ENCODE measurements around the gene ZFAND6.

Gene ZFAND6

DNA sequence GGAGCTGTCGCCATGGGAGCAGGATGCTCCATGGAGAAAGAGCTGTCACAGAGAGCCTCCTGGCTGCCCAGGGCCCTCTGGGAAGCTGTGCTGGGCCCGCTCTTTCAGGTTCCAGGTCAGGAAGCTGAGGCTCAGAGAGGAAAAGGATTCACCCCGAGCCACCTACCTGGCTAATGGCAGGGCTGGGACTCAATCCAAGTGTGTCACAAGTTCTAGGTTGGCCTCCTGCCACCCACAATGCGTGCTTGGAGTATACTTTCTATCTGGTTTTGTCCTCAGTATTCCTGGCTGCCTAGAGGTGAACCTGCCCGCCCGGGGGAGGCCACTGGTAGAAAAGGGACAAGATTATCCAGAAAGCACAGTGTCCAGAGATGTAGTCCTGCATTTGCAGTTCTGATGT is 117.0 kb downstream of the ZFAND6 start:
- H3K27ac Mint-ChIP-seq = no peak overlapping the region
- H3K4me1 Mint-ChIP-seq = peaks cover 5% of the 10 kb centered on the region
- no peaks in the 10 kb centered on the region for H3K27me3 Mint-ChIP-seq
- no peaks in the 10 kb centered on the region for H3K9me3 Mint-ChIP-seq
- no peak overlapping the region for H3K4me3 Mint-ChIP-seq
- no peak for DNase-seq
- no peak for ATAC-seq

DNA sequence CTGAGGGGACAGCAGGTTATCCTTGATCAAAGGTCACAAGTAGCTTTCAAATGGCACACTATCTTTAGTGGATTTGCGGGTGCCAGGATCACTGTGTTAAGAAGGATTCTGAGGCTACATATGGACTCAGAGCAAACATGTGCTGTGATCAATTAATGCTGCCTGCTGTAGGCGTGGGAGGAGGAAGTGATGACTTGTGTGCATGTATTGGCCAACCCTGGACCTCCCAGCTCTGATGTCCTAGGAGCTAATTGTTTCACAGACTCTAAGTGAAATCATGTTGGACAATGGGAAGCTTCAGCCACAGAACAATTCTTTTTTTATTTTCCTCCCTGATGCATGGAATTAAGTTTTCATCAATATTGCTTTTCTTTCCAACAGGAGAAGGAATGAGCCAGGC is 117.7 kb downstream of the ZFAND6 start:
- peaks cover 5% of the 10 kb centered on the region for H3K4me1 Mint-ChIP-seq
- no peak for ATAC-seq
- DNase-seq = no peak
- H3K27ac Mint-ChIP-seq = no peak overlapping the region
- H3K4me3 Mint-ChIP-seq = no peak overlapping the region
- no peaks in the 10 kb centered on the region for H3K27me3 Mint-ChIP-seq
- no peaks in the 10 kb centered on the region for H3K9me3 Mint-ChIP-seq

- H3K27ac Mint-ChIP-seq = no peak overlapping the region
- no peak for ATAC-seq
- no peaks in the 10 kb centered on the region for H3K9me3 Mint-ChIP-seq
- H3K4me1 Mint-ChIP-seq = no peaks in the 10 kb centered on the region
- H3K27me3 Mint-ChIP-seq = no peaks in the 10 kb centered on the region
- H3K4me3 Mint-ChIP-seq = no peak overlapping the region
- DNase-seq = no peak
Measured at GRCh38 chr15:80179025-80179759, 119.7 kb downstream of the ZFAND6 start.

DNA sequence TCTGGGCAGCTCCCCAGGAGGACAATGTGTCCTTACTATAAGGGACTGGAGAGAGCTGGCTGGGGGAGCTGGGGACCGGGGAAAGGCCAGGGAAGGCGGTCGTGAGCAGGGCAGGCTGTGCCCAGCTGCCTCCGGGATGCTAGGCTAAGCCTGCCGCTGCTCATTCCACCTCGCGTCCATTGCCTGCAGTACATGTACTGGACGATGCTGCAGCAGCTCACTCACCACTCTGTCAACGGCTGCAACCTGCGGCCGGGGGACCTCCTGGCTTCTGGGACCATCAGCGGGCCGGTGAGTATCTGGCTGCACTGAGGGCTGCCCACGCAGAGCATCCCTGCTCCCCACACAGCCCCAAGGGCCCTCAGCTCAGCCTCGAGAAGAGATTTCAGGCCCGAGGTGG is 120.5 kb downstream of the ZFAND6 start:
- Mint-ChIP-seq H3K4me3 (no peak overlapping the region), H3K27ac (no peak overlapping the region), H3K4me1 (no peaks in the 10 kb centered on the region), H3K9me3 (no peaks in the 10 kb centered on the region), H3K27me3 (no peaks in the 10 kb centered on the region)
- no peak for DNase-seq
- ATAC-seq = no peak

- H3K27me3 Mint-ChIP-seq = no peaks in the 10 kb centered on the region
- ATAC-seq (no peak), DNase-seq (no peak)
- no peaks in the 10 kb centered on the region for H3K9me3 Mint-ChIP-seq
- H3K4me3 Mint-ChIP-seq = no peak overlapping the region
- H3K27ac Mint-ChIP-seq = no peak overlapping the region
- H3K4me1 Mint-ChIP-seq = no peaks in the 10 kb centered on the region
Measured at GRCh38 chr15:80180468-80180867, 121.0 kb downstream of the ZFAND6 start.

DNA sequence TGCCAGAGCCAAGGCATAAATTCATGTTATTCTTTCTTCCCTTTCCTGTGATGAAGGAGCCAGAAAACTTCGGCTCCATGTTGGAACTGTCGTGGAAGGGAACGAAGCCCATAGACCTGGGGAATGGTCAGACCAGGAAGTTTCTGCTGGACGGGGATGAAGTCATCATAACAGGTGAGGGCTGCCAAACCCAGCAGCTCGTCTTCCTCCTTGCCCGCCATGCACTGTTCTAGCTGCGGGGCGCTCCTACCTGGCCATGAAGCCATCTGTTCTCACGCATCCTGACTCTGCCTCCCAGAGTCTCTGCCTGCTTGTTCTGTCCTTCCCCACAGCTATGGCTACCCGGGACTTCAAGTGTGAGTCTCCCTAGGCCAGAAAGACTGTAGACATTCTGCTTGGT is 121.5 kb downstream of the ZFAND6 start:
- Mint-ChIP-seq H3K4me1 (no peaks in the 10 kb centered on the region), H3K4me3 (no peak overlapping the region), H3K27me3 (no peaks in the 10 kb centered on the region), H3K27ac (no peak overlapping the region), H3K9me3 (no peaks in the 10 kb centered on the region)
- no peak for DNase-seq
- ATAC-seq = no peak

GRCh38 chr15:80182611-80183261 is 123.3 kb downstream of the ZFAND6 start:
- no peak overlapping the region for H3K27ac Mint-ChIP-seq
- H3K9me3 Mint-ChIP-seq = no peaks in the 10 kb centered on the region
- H3K4me3 Mint-ChIP-seq = no peak overlapping the region
- no peak for ATAC-seq
- DNase-seq = no peak
- H3K27me3 Mint-ChIP-seq = no peaks in the 10 kb centered on the region
- no peaks in the 10 kb centered on the region for H3K4me1 Mint-ChIP-seq

DNA sequence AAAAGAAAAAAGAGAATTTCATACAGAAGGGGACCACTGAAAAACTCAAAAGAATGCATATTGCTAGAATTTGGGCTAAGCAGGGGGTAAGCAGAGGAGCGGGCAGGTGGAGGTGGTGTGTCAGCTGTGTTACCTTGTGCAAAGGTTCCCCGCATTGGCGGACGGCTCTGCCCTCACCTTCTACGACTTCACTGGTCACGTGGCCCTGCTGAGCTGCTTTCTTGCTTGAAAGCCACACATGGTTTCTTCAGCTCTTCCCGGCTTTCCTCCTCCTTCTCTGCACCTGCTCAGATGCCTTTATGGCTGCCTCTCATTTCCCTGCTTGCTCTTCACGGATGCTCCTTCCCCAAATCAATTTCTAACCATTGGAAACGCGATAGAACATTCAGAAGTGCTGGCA is 123.8 kb downstream of the ZFAND6 start:
- ATAC-seq = no peak

GRCh38 chr15:80183886-80184285 is 124.4 kb downstream of the ZFAND6 start:
- Mint-ChIP-seq H3K27ac (no peak overlapping the region), H3K27me3 (no peaks in the 10 kb centered on the region), H3K4me1 (no peaks in the 10 kb centered on the region), H3K4me3 (no peak overlapping the region), H3K9me3 (no peaks in the 10 kb centered on the region)
- ATAC-seq (no peak), DNase-seq (no peak)

More for the DNA sequence above, 123.8 kb downstream of the ZFAND6 start:
- H3K27ac Mint-ChIP-seq = no peak overlapping the region
- no peaks in the 10 kb centered on the region for H3K27me3 Mint-ChIP-seq
- H3K4me1 Mint-ChIP-seq = no peaks in the 10 kb centered on the region
- H3K4me3 Mint-ChIP-seq = no peak overlapping the region
- no peak for DNase-seq
- H3K9me3 Mint-ChIP-seq = no peaks in the 10 kb centered on the region

DNA sequence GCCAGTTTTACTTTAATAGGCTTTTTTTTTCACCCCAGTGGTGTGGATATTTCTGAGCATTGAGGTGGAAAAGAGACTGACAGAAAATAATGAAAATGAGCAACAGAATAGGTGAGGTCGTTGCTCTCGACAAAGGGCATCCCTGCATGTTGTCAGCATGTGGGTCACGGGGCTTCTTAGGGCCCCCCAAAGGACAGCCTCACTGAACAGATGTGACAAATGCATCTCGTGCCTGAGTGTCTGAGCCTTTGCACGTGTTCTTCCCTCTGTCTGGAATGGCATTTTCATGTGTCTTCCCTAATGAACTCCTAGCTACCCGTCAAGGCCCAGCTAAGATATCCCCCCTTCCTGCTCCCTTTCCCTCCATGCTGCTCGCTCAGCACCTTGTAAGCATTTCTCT is 125.1 kb downstream of the ZFAND6 start:
- Mint-ChIP-seq H3K9me3 (no peaks in the 10 kb centered on the region), H3K4me3 (no peak overlapping the region), H3K27ac (no peak overlapping the region), H3K27me3 (no peaks in the 10 kb centered on the region), H3K4me1 (no peaks in the 10 kb centered on the region)
- ATAC-seq (no peak), DNase-seq (no peak)

GRCh38 chr15:80185152-80185551 is 125.7 kb downstream of the ZFAND6 start:
- Mint-ChIP-seq H3K4me3 (no peak overlapping the region), H3K27ac (no peak overlapping the region), H3K4me1 (no peaks in the 10 kb centered on the region)

GRCh38 chr15:80186066-80186465 is 126.6 kb downstream of the ZFAND6 start:
- DNase-seq (no peak), ATAC-seq (no peak)
- Mint-ChIP-seq H3K4me3 (no peak overlapping the region), H3K27me3 (no peaks in the 10 kb centered on the region), H3K4me1 (no peaks in the 10 kb centered on the region), H3K27ac (no peak overlapping the region), H3K9me3 (no peaks in the 10 kb centered on the region)

More at GRCh38 chr15:80185152-80185551, 125.7 kb downstream of the ZFAND6 start:
- no peak for ATAC-seq
- H3K27me3 Mint-ChIP-seq = no peaks in the 10 kb centered on the region
- no peak for DNase-seq
- no peaks in the 10 kb centered on the region for H3K9me3 Mint-ChIP-seq

DNA sequence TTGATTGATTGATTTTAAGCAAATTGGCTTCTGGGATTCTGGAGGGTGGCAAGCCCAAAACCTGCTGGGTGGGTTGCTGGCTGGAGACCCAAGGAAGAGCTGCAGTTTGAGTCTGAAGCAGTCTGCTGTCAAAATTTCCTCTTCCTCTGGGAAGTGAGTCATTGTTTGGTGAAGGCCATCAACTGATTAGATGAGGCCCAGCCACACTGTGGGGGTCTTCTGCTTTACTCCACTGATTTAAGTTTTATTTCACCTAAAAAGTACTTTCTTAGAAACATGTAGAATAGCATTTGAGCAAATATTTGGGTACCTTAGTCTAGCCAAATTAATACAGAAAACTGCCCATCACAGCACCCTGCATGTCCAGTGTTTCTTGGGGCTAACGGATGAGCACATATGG is 127.1 kb downstream of the ZFAND6 start:
- no peak overlapping the region for H3K27ac Mint-ChIP-seq
- H3K9me3 Mint-ChIP-seq = no peaks in the 10 kb centered on the region
- H3K4me1 Mint-ChIP-seq = no peaks in the 10 kb centered on the region
- H3K27me3 Mint-ChIP-seq = no peaks in the 10 kb centered on the region
- no peak for DNase-seq
- ATAC-seq = no peak
- no peak overlapping the region for H3K4me3 Mint-ChIP-seq

All from stimulated activated naive CD8-positive, alpha-beta T cell treated with anti-CD3 and anti-CD28 coated beads, Interleukin-15, amount 100 ng/mL, for 72 hours (primary cell).